Measurements from ENCODE around the gene ZFP64.
"Not testable (repeated sequence)": the region's sequence is repeated elsewhere in the genome, so short reads cannot be mapped to it uniquely, and the experiment has no call there.

The ZFP64 gene

DNA sequence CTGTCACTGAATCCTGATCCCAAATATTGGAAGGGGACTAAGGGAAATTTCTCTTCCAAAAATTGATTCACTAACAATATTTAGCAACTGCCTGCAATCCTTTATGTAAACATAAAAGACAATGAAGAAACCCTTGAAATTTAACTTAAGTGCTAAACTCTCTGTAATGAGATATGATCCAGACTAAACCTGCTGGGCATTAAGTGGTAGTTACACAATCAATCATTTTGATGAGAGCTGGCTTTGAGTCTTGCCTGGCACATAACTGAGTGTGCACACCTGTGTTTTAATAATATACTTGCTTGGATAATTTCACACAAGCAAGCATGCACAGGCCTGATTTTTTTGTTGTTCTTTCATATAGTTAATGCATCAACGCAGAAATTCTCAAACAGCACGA is 9.8 kb upstream of the ZFP64 start:
- peak; percentile 93 for DNase-seq

- DNase-seq, result no peak
Observed at GRCh38 chr20:52200870-52201269, 9.3 kb upstream of the ZFP64 start.

DNA sequence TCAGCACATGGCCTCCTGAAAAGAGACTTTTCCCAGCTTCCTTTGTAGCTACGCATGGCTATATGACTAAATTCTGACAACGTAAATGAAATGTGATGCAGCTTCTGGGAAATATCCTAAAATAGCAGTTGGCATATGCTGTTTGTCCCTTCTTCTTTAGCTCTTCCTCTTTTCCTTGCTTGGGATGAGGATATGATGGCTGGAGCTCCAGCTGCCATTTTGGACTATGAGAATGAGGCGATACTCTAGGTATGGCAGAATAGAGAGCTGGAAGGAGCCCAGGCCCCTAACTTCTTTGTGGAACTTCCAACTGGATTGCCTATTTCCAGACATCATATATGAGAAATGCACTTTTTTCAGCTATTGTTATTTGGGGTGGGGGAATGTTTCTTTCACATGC is 5.3 kb upstream of the ZFP64 start:
- DNase-seq, result no peak

DNA sequence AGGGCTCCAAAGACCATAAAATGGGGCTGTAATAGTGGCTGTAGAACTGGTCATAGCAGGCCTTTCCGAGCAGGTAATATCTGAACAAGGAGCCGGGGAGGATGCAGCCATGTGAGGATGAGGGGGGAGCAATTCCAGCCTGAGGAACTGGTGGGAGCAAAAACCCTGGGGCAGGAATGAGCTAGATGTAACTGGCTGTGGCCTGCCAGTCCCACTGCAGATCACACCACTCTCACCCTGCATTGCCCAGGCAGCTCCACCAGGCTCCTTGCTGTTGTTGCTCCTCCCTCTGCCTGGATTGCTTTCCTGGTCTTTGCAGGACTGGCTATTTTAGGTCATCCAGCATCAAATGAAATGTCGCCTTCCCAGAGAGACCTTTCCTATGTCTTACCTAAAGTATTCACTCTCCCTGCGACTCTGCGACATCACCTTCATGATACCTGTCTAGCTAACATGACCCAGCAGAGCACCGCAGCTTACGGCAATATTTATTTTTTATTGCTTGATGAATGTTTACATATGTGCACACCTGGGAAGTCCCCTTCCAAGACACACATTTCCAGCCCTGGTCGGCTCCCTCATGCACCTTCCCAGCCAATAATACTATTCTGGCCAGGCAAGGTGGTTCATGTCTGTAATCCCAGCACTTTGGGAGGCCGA is 2.4 kb upstream of the ZFP64 start:
- no peak for DNase-seq

DNA sequence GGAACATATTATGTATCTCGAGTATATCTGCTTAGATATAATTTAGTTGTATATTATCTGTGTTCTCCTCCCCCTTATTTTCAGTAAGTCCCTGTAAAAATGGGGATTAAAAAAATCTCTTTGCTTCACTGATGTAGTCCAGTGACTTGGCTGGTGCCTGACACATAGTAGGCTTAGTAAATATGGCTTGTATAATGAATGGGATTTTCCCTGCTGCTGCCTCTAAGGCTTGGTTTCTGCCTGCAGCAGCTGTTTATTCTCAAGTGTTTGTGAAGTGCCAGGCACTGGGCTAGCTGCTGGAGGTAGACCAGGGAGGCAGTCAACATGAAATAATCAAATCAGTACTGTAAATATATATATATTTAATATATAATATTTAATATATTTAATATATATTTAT is 1.6 kb upstream of the ZFP64 start:
- no peak for DNase-seq

DNA sequence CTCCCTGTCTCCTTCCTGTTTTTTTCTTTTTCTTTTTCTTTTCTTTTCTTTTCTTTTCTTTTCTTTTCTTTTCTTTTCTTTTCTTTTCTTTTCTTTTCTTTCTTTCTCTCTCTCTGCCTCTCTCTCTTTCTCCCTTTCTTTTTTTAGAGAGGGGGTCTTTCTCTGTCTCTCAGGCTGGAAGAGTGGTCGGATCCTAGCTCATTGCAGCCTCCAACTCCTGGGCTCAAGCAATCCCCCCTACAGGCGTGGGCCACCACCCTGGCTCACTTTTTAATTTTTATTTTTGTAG is 1.1 kb upstream of the ZFP64 start:
- DNase-seq, result not testable (repeated sequence)

DNA sequence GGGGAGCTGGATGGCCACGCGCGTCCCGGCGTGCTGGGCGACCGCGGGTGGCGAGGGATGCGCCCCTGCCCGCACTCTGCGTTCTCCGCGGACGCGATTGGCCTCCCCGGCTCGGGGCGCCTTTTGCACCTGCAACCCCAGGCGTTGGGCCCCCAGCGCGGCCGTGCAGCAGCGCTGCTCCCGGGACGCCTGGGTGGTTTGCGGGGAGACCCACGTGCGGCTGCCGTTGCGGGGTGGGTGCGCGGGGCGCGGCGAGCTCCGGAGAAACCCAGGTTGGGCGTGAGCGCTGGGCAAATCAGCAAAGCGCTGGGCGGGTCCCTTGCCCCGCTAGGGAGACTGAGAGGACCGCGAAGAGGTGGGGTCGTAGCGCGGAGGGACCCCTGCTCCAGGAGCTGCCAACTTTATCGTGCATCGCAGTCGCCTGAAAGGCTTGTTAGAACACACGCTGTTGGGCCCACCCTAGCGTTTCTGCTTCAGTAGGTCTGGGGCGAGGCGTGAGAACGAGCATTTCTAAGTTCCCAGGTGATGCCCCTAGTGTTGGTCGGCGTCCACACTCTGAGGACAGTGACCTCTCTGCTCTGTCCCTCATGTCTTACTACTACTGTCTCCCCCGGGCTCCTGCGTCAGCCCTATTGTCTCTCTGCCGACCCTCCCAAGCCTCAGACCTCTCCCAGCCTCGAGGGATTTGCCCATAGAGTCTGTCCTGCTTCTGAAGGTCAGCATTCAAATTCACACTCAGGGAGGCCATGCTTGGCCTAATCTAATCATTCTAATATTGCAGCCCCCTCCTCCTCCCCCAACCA is 538 bp upstream of the ZFP64 start:
- peak; percentile 28 for DNase-seq

- peak; percentile 6 for DNase-seq
Observed at GRCh38 chr20:52190437-52191131, 995 bp downstream of the ZFP64 start.

GRCh38 chr20:52181766-52182165 is 9.8 kb downstream of the ZFP64 start:
- no peak for DNase-seq

DNA sequence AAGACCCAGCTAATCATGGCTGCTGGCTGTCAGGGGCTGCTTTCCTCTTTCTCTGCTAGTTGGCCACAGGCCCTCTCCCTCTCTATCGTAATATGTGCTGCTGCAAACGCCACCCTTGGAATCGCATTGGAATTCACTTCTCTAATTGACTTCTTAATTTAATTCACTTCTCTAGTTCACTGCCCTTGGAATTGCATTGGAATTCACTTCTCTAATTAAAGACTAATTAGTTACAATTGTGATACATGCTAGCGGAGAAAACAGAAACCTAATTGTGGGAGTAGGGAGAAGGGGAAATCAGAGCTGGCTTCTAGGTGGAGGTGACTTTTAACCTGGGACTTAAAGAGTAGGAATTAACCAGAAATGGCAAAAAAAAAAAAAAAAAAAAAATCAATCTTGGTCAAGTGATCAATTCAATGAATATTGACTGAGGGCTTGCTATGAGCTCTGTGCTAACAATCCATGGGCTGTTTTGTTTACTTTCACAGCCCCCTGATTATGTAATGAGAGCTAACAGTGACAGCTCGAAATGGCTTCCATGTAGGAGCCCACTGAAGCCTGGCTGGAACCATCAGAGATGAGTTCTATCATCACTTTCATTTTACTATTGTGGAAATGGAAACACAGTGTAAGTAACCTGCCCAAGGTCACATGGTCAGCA is 11.3 kb downstream of the ZFP64 start:
- no peak for DNase-seq

GRCh38 chr20:52179331-52180179 is 12.0 kb downstream of the ZFP64 start:
- no peak for DNase-seq

DNA sequence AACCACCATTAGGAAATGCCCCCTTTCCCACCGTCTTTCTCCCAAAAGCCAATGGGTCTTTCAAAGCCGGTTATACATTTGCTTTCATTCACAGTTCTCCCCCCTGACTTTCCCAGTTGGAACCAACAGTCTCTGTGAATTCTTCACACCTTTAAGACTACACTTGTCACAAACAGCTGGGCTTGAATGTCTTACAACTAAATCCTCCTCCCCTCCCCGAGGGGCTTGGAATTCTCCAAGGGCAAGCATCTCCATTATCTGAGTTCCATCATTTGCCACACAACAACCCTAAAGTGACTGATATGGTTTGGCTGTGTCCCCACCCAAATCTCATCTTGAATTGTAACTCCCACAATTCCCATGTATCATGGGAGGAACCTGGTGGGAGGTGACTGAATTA is 12.9 kb downstream of the ZFP64 start:
- DNase-seq, result no peak

GRCh38 chr20:52175840-52176239 is 15.7 kb downstream of the ZFP64 start:
- no peak for DNase-seq

DNA sequence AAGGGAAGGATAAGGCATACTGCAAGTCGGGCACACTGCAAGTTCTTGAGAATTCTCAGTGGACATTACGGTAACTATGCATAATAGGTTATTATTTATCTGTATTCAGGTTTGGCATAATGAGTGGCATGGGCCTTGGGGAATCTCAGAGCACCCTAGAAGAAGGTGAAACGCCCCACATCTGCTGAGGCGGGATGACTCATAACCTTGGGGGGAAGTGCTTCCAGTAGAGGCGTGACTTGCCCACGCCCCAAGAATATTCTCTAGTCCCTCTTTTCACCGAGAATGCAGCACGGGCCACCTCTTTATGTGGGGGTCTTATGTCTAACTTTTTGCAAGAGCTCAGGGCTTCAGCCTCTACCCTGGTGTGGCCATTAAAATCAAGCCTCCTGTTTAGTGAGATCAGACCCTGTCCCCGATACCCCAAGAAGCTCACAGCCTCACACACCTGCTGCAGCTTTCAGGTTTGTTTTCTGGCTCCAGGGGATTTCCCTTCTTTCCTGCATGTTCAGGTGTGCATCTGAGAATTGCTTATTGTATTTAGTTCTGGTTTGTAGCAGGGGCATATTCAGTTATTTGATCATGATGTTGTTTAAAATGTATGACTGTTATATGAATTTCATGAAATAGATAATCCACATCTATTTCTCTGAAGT is 19.1 kb downstream of the ZFP64 start:
- DNase-seq, result no peak

DNA sequence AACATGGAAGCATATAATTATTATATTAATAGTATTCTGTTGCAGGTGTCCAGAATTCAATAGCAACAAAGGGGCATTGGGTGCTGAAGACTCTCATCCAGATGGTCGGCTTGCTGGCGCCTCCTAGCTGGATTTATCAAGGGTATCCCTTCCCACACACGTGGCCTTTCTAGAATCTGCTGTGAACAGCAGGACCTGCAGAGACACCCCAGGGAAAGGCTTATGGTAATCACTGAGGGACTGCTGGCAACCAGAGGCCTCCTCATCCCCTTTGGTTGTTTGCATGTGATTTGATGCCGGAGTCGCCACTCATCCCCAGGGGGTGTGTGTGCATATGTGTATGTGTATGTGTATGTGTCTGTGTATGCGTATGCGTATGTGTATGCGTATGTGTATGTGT is 20.6 kb downstream of the ZFP64 start:
- no peak for DNase-seq

GRCh38 chr20:52168116-52168515 is 23.5 kb downstream of the ZFP64 start:
- DNase-seq, result no peak

- no peak for DNase-seq
Observed at GRCh38 chr20:52167232-52167840, 24.2 kb downstream of the ZFP64 start.

GRCh38 chr20:52166150-52166549 is 25.4 kb downstream of the ZFP64 start:
- no peak for DNase-seq

DNA sequence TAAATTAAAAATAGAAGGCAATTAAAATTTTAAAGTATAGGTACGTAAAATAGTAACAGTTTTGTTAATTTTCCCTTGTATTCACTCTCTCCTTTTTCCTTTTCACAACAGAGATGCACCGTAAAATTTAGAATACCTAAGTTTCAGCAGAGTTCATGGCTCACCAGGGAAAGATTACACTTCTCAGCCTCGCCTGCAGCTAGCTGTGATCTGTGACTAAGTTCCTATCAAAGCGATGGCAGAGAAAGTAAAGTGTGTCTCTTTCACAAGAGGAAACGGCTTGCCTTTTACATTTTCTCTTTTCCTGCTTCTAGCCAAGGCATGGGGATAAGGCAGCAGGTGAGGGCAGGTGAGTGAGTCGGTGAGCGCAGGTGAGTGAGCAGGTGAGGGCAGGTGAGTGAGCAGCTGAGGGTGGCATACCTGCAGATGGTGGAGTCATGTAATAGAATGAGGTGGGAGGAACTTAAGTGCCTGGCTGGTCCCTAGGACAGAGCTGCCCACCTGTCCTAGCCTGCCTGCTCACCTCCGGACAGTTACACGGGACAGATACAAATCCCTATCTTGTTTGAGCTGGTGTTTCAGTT is 30.9 kb downstream of the ZFP64 start:
- DNase-seq, result no peak

DNA sequence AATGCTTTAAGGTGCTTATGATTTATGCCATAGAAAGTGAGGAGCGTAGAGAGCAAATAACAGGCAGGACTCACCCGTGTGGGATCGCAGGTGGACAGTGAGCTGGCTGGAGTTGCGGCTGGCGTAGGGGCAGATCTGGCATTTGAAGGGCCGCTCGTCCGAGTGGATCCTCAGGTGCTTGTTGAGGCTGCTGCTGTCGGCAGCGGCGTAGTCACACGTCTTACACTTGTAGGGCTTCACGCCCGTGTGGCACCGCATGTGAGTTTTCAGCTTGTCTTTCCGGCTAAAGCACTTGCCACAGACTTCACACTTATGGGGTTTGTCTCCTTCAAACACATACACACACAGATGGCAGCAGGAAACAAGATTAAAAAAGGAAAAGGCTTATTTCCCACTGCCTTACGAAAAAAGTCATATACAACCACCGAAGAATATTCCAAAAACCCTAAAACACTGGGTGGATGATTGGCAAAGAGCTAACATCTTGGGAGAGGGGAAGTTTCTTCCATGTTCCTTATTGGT is 31.5 kb downstream of the ZFP64 start:
- DNase-seq, result no peak

DNA sequence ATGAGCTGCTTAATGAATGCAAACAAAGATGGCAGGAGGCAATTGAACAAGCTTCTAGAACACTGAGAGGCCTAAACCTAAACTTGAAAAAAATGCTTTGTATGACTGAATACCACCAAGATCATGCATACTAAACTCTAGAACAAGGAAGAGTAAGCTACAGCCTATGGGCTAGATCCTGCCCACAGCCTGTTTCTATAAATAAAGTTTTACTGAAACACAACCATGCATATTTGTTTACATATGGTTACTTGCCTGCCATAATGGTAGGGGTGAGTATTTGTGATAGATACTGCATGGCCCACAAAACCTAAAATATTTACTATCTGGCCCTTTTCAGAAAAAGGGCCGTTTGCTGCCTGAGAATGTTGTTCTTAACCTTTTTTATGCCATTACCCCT is 37.0 kb downstream of the ZFP64 start:
- DNase-seq, result no peak
